CD14-positive monocyte (primary cell): Measurements from ENCODE around the gene STRAP. TPM values are rescaled to one million over a fixed set of nuclear protein-coding genes. Genes with fewer than 3 reads are reported as not detected.

Experiments
- DNase-seq, 3 donors: peaks; one replicate each; pipeline ENCODE4 v3.0.0-alpha.2; 2011 to 2022
- H2AFZ ChIP-seq: 2 replicates; pipeline ENCODE4 v1.6.0; 2012; ENCODE audit warnings: mild to moderate bottlenecking, low read depth, low read length, inconsistent platforms; ENCODE audit not compliant: insufficient read depth, poor library complexity, severe bottlenecking
- H3K27ac ChIP-seq, 2 donors: 1 replicate in 1 of 2; 2 replicates in 1 of 2; pipeline ENCODE4 v1.5.1; 2012 to 2013; ENCODE audit warnings: low read length in 2 of 2, control low read depth in 1 of 2, inconsistent platforms in 1 of 2, low read depth in 1 of 2, mild to moderate bottlenecking in 1 of 2
- H3K27me3 ChIP-seq, 2 donors: one replicate each; pipeline versions ENCODE4 v1.6.0 to v1.6.1; 2011 to 2013; ENCODE audit warnings: low read length in 2 of 2; ENCODE audit not compliant: control insufficient read depth in 2 of 2, insufficient read depth in 2 of 2
- H3K36me3 ChIP-seq, 2 donors: replicated peaks in 1 of 2; 1 replicate in 1 of 2; 2 replicates in 1 of 2; pipeline versions ENCODE4 v1.5.1 to v1.6.1; 2012 to 2013; ENCODE audit warnings: low read length in 2 of 2, control low read depth in 1 of 2, inconsistent platforms in 1 of 2, mild to moderate bottlenecking in 1 of 2; ENCODE audit not compliant: insufficient read depth in 2 of 2, control insufficient read depth in 1 of 2
- H3K4me1 ChIP-seq, 2 donors: 1 replicate in 1 of 2; 2 replicates in 1 of 2; pipeline versions ENCODE4 v1.5.1 to v1.6.1; 2012 to 2013; ENCODE audit warnings: low read length in 2 of 2, control low read depth in 1 of 2, inconsistent platforms in 1 of 2, mild to moderate bottlenecking in 1 of 2, moderate library complexity in 1 of 2; ENCODE audit not compliant: insufficient read depth in 2 of 2, control insufficient read depth in 1 of 2
- H3K4me2 ChIP-seq: replicated peaks from 2 replicates; pipeline ENCODE3; 2012; ENCODE audit warnings: low read length, moderate library complexity, mild to moderate bottlenecking; ENCODE audit not compliant: poor library complexity, severe bottlenecking; ENCODE audit errors: extremely low read depth
- H3K4me3 ChIP-seq, 3 experiments: fragments of 200-600 bp in 1 of 3; sonication (generic) in 1 of 3; replicated peaks in 1 of 3; 1 replicate in 2 of 3; 2 replicates in 1 of 3; pipeline ENCODE4 v1.5.1; 2011 to 2013; ENCODE audit warnings: low read length in 3 of 3, mild to moderate bottlenecking in 3 of 3, control low read depth in 2 of 3, low read depth in 2 of 3, inconsistent platforms in 1 of 3, moderate library complexity in 1 of 3
- H3K79me2 ChIP-seq: 2 replicates; pipeline ENCODE4 v1.6.0; 2012; ENCODE audit warnings: mild to moderate bottlenecking, control low read depth, inconsistent platforms, low read length, moderate library complexity; ENCODE audit not compliant: insufficient read depth
- H3K9ac ChIP-seq: 2 replicates; pipeline ENCODE4 v1.6.0; 2017; ENCODE audit warnings: low read length, mild to moderate bottlenecking; ENCODE audit not compliant: insufficient read depth, poor library complexity, severe bottlenecking
- H3K9me3 ChIP-seq, 2 donors: replicated peaks in 1 of 2; 1 replicate in 1 of 2; 2 replicates in 1 of 2; pipeline versions ENCODE4 v1.5.1 to v1.6.1; 2012 to 2013; ENCODE audit warnings: low read length in 2 of 2, control low read depth in 1 of 2; ENCODE audit not compliant: control insufficient read depth in 1 of 2, insufficient read depth in 1 of 2
- H4K20me1 ChIP-seq: 2 replicates; pipeline ENCODE4 v1.6.0; 2012; ENCODE audit warnings: mild to moderate bottlenecking, low read length, control low read depth, moderate library complexity; ENCODE audit not compliant: insufficient read depth
- H3K27ac Mint-ChIP-seq, 7 donors: one replicate each; pipeline ENCODE4 v1.8.0; 2020; ENCODE audit warnings: mild to moderate bottlenecking in 7 of 7, mixed read lengths in 7 of 7, moderate library complexity in 6 of 7, inconsistent platforms in 2 of 7
- H3K27me3 Mint-ChIP-seq, 3 donors: one replicate each; pipeline ENCODE4 v1.8.0; 2021 to 2022; ENCODE audit warnings: low read depth in 3 of 3, mild to moderate bottlenecking in 3 of 3, mixed read lengths in 3 of 3, moderate library complexity in 3 of 3, inconsistent platforms in 1 of 3
- H3K36me3 Mint-ChIP-seq, 2 donors: one replicate each; pipeline ENCODE4 v1.8.0; 2020; ENCODE audit warnings: mixed read lengths in 2 of 2, inconsistent platforms in 1 of 2, mild to moderate bottlenecking in 1 of 2
- H3K4me1 Mint-ChIP-seq: one replicate; pipeline ENCODE4 v1.8.0; 2020; ENCODE audit warnings: mild to moderate bottlenecking, mixed read lengths
- H3K4me3 Mint-ChIP-seq, 2 donors: one replicate each; pipeline ENCODE4 v1.8.0; 2020; ENCODE audit warnings: mild to moderate bottlenecking in 2 of 2, mixed read lengths in 2 of 2, moderate library complexity in 1 of 2
- H3K9me3 Mint-ChIP-seq, 7 donors: one replicate each; pipeline ENCODE4 v1.8.0; 2020 to 2022; ENCODE audit warnings: mixed read lengths in 7 of 7, mild to moderate bottlenecking in 6 of 7, moderate library complexity in 6 of 7, inconsistent platforms in 2 of 7
- CTCF ChIP-seq: fragments of 200-600 bp; IDR thresholded peaks from one replicate; pipeline ENCODE4 v1.8.0; 2022; ENCODE audit warnings: antibody characterized with exemption, mild to moderate bottlenecking
- WGBS: methylation state at CpG from one replicate; pipeline ENCODE4 v1.1.5; 2013; ENCODE audit warnings: missing lambda C conversion rate; ENCODE audit not compliant: insufficient coverage; 5-methylcytosine and 5-hydroxymethylcytosine counted together
- intact Hi-C, 2 donors: fragments of 100-400 bp; cut with micrococcal nuclease; formaldehyde crosslinking; loops; one replicate each; pipeline versions ENCODE4 v1.15.0 to v1.15.1; 2023
- polyA plus RNA-seq, 3 donors: library from polyadenylated mRNA; depleted of rRNA in 1 of 3; unstranded in 2 of 3; stranded (reverse) in 1 of 3; fragments of 300-500 nt in 2 of 3; fragments of >200 nt in 1 of 3; fragmentation: Illumina TruSeq in 2 of 3; gene quantifications; 1 replicate in 2 of 3; 2 replicates in 1 of 3; pipeline ENCODE4 v1.2.3, GENCODE V29; 2012 to 2021

STRAP gene
- polyA plus RNA-seq, 3 donors = 53.7 to 111 (median 98.2) TPM

- no peaks in the 10 kb centered on the region for H3K27me3 ChIP-seq
- no peak for TF ChIP-seq CTCF
- H3K4me3 Mint-ChIP-seq = no peak overlapping the region
- H3K36me3 ChIP-seq = no peaks in the 10 kb centered on the region
- H3K9me3 ChIP-seq = no peaks in the 10 kb centered on the region
- no peaks in the 10 kb centered on the region for H3K36me3 Mint-ChIP-seq
- H3K27ac ChIP-seq = no peak overlapping the region
- no peak overlapping the region for H3K4me3 ChIP-seq
- H3K9me3 Mint-ChIP-seq = peaks cover 0 to 5% (median 0%) of the 10 kb centered on the region in 7 donors
- H4K20me1 ChIP-seq = no peaks in the 10 kb centered on the region
- H3K9ac ChIP-seq = no peak overlapping the region
- H2AFZ ChIP-seq = no peak overlapping the region
- no peaks in the 10 kb centered on the region for H3K4me1 ChIP-seq
- H3K27ac Mint-ChIP-seq = no peak overlapping the region
- H3K4me1 Mint-ChIP-seq = no peaks in the 10 kb centered on the region
- H3K4me2 ChIP-seq = no peak overlapping the region
- DNase-seq = no peak
- H3K79me2 ChIP-seq = no peaks in the 10 kb centered on the region
- intact Hi-C loops = no loop called here
- H3K27me3 Mint-ChIP-seq = peaks cover 0 to 1% (median 1%) of the 10 kb centered on the region in 3 donors
These were observed 42.5 kb upstream of the STRAP start for GRCh38 chr12:15839682-15840081.

GRCh38 chr12:15842108-15842507 lies 40.1 kb upstream of the STRAP start:
- Histone ChIP-seq H3K9ac (no peak overlapping the region), H3K79me2 (no peaks in the 10 kb centered on the region), H3K9me3 (no peaks in the 10 kb centered on the region), H3K4me3 (no peak overlapping the region), H3K36me3 (no peaks in the 10 kb centered on the region), H3K4me1 (no peaks in the 10 kb centered on the region), H3K27ac (no peak overlapping the region), H2AFZ (no peak overlapping the region), H3K27me3 (no peaks in the 10 kb centered on the region), H4K20me1 (no peaks in the 10 kb centered on the region), H3K4me2 (no peak overlapping the region)
- Mint-ChIP-seq H3K36me3 (no peaks in the 10 kb centered on the region), H3K4me3 (no peak overlapping the region), H3K9me3 (peaks cover 0 to under 1% (median 0%) of the 10 kb centered on the region in 7 donors), H3K27me3 (peaks cover 0 to 1% (median 0%) of the 10 kb centered on the region in 3 donors), H3K4me1 (no peaks in the 10 kb centered on the region), H3K27ac (no peak overlapping the region)
- intact Hi-C loops = no loop called here
- WGBS = no CpG with 5 or more reads among the region's 3 CpGs
- no peak for TF ChIP-seq CTCF
- DNase-seq = no peak
